BJ (cell line): ENCODE results near the gene PTBP1. TPM values are rescaled to one million over a fixed set of nuclear protein-coding genes. Genes with fewer than 3 reads are reported as not detected.

Source experiments
- CTCF ChIA-PET: fragments of 350-600 bp; formaldehyde crosslinking; extraction: SDS; loops from one replicate; lab custom pipeline; 2021; ENCODE audit warnings: antibody characterized with exemption, inconsistent platforms; lab: Yijun Ruan, JAX
- POLR2A ChIA-PET: fragments of 300-600 bp; sonication (Branson Sonifier 250); formaldehyde crosslinking; extraction: SDS; loops from one replicate; lab custom pipeline; 2021; ENCODE audit warnings: antibody characterized with exemption; lab: Charles Lee
- DNase-seq: peaks from one replicate; pipeline ENCODE4 v3.0.0-alpha.2; 2011; ENCODE audit warnings: low read depth
- H3K27me3 ChIP-seq: 2 replicates; pipeline ENCODE4 v1.6.0; 2011; ENCODE audit warnings: low read length; ENCODE audit not compliant: control insufficient read depth, insufficient read depth
- H3K36me3 ChIP-seq: 2 replicates; pipeline ENCODE4 v1.5.1; 2011; ENCODE audit warnings: low read length; ENCODE audit not compliant: control insufficient read depth, insufficient read depth
- H3K4me3 ChIP-seq: 2 replicates; pipeline ENCODE4 v1.5.1; 2011; ENCODE audit warnings: low read depth, mild to moderate bottlenecking, control low read depth, low read length
- CTCF ChIP-seq: IDR thresholded peaks from 2 replicates; pipeline ENCODE4 v1.5.1; 2011; ENCODE audit warnings: low read depth, mild to moderate bottlenecking, control low read depth, inconsistent platforms, low read length, moderate library complexity; ENCODE audit not compliant: insufficient read depth
- polyA plus RNA-seq: library from polyadenylated mRNA; depleted of rRNA; stranded (reverse); fragments of >200 nt; gene quantifications from 2 replicates; pipeline ENCODE4 v1.2.3, GENCODE V29; 2011

PTBP1 gene
- polyA plus RNA-seq, 1 experiment: 328 TPM

GRCh38 chr19:806815-807421 lies 9.7 kb downstream of the PTBP1 start:
- no peak for DNase-seq
- ChIA-PET CTCF (interaction anchor here (0.6 kb wide), 1 partner anchor 461 kb away, joined by 3 read pairs; no protein-coding TSS in a partner anchor), POLR2A (no interaction called here)
- TF ChIP-seq CTCF: no peak
- Histone ChIP-seq H3K27me3 (no peaks in the 10 kb centered on the region), H3K36me3 (peaks cover 57% of the 10 kb centered on the region), H3K4me3 (no peak overlapping the region)

- DNase-seq: no peak
- ChIA-PET CTCF (interaction anchor here (0.6 kb wide), 1 partner anchor 71 kb away, joined by 3 read pairs; no protein-coding TSS in a partner anchor), POLR2A (no interaction called here)
- Histone ChIP-seq H3K27me3 (no peaks in the 10 kb centered on the region), H3K4me3 (no peak overlapping the region), H3K36me3 (peaks cover 56% of the 10 kb centered on the region)
- no peak for TF ChIP-seq CTCF
These were observed 10.6 kb downstream of the PTBP1 start for GRCh38 chr19:807627-808422.

GRCh38 chr19:808423-808775 lies 11.1 kb downstream of the PTBP1 start:
- H3K36me3 ChIP-seq: peaks cover 54% of the 10 kb centered on the region
- DNase-seq: no peak
- POLR2A ChIA-PET: no interaction called here

GRCh38 chr19:810077-810855 lies 13.0 kb downstream of the PTBP1 start:
- peaks cover 43% of the 10 kb centered on the region for H3K36me3 ChIP-seq
- ChIA-PET POLR2A (no interaction called here), CTCF (interaction anchor here (0.7 kb wide), 1 partner anchor 23 kb away, joined by 3 read pairs; no protein-coding TSS in a partner anchor)
- DNase-seq: no peak
- H3K4me3 ChIP-seq: no peak overlapping the region
- TF ChIP-seq CTCF: no peak
- H3K27me3 ChIP-seq: no peaks in the 10 kb centered on the region

More at GRCh38 chr19:808423-808775, 11.1 kb downstream of the PTBP1 start:
- Histone ChIP-seq H3K27me3 (no peaks in the 10 kb centered on the region), H3K4me3 (no peak overlapping the region)
- TF ChIP-seq CTCF: no peak
- CTCF ChIA-PET: interaction anchor here (0.6 kb wide), 1 partner anchor 71 kb away, joined by 3 read pairs; no protein-coding TSS in a partner anchor
